ENCODE measurements around the gene NOL12.

Gene NOL12

GRCh38 chr22:37640591-37641560 is 45.3 kb upstream of the NOL12 start:
- no peak for DNase-seq

GRCh38 chr22:37641561-37641949 is 44.6 kb upstream of the NOL12 start:
- Histone ChIP-seq H3K27me3 (replicated peaks) (no peaks in the 10 kb centered on the region), H3K4me3 (ENCODE audit: low read depth, low read length) (no peak overlapping the region), H3K36me3 (replicated peaks) (peaks cover 27% of the 10 kb centered on the region), H3K27ac (no peak overlapping the region)
- TF ChIP-seq CTCF (IDR thresholded peaks at IDR 0.05; ENCODE audit: low read depth, low read length, missing control alignments), result no peak
- no peak for DNase-seq
- in situ Hi-C loops (cut with HindIII; ENCODE audit: low pct_ligation_motif_present, low sequenced_read_pairs), result no loop called here

More at GRCh38 chr22:37640591-37641560, 45.3 kb upstream of the NOL12 start:
- H3K36me3 ChIP-seq (replicated peaks), result peaks cover 27% of the 10 kb centered on the region
- peak overlapping the region; percentile 70 for H3K4me3 ChIP-seq (ENCODE audit: low read depth, low read length)
- no peak for TF ChIP-seq CTCF (IDR thresholded peaks at IDR 0.05; ENCODE audit: low read depth, low read length, missing control alignments)
- in situ Hi-C loops (cut with HindIII; ENCODE audit: low pct_ligation_motif_present, low sequenced_read_pairs), result no loop called here
- no peak overlapping the region for H3K27ac ChIP-seq
- H3K27me3 ChIP-seq (replicated peaks), result no peaks in the 10 kb centered on the region

GRCh38 chr22:37643225-37643847 is 42.8 kb upstream of the NOL12 start:
- Histone ChIP-seq H3K36me3 (replicated peaks) (peaks cover 42% of the 10 kb centered on the region), H3K27ac (no peak overlapping the region), H3K27me3 (replicated peaks) (no peaks in the 10 kb centered on the region), H3K4me3 (ENCODE audit: low read depth, low read length) (no peak overlapping the region)
- in situ Hi-C loops (cut with HindIII; ENCODE audit: low pct_ligation_motif_present, low sequenced_read_pairs), result no loop called here
- peak; percentile 66 for DNase-seq
- TF ChIP-seq CTCF (IDR thresholded peaks at IDR 0.05; ENCODE audit: low read depth, low read length, missing control alignments), result peak; percentile 96

- H3K27me3 ChIP-seq (replicated peaks), result no peaks in the 10 kb centered on the region
- peaks cover 70% of the 10 kb centered on the region for H3K36me3 ChIP-seq (replicated peaks)
- H3K27ac ChIP-seq, result no peak overlapping the region
- no peak overlapping the region for H3K4me3 ChIP-seq (ENCODE audit: low read depth, low read length)
- TF ChIP-seq CTCF (IDR thresholded peaks at IDR 0.05; ENCODE audit: low read depth, low read length, missing control alignments), result no peak
- DNase-seq, result no peak
- in situ Hi-C loops (cut with HindIII; ENCODE audit: low pct_ligation_motif_present, low sequenced_read_pairs), result no loop called here
Measured at GRCh38 chr22:37647317-37647716, 38.8 kb upstream of the NOL12 start.

GRCh38 chr22:37647928-37648327 is 38.2 kb upstream of the NOL12 start:
- H3K4me3 ChIP-seq (ENCODE audit: low read depth, low read length), result no peak overlapping the region
- DNase-seq, result no peak
- peaks cover 74% of the 10 kb centered on the region for H3K36me3 ChIP-seq (replicated peaks)
- no peak for TF ChIP-seq CTCF (IDR thresholded peaks at IDR 0.05; ENCODE audit: low read depth, low read length, missing control alignments)
- no peak overlapping the region for H3K27ac ChIP-seq
- in situ Hi-C loops (cut with HindIII; ENCODE audit: low pct_ligation_motif_present, low sequenced_read_pairs), result no loop called here
- H3K27me3 ChIP-seq (replicated peaks), result no peaks in the 10 kb centered on the region

Measured in brain microvascular endothelial cell (primary cell).